GM18909 (cell line): Measurements from ENCODE around the gene EFNB1.
"Not testable (repeated sequence)": the region's sequence is repeated elsewhere in the genome, so short reads cannot be mapped to it uniquely, and the experiment has no call there.

Experiments used
- ATAC-seq: cut with Tn5 transposase; IDR thresholded peaks from one replicate; pipeline ENCODE4 v1.9.1; 2021; ENCODE audit warnings: mild to moderate bottlenecking; ENCODE audit not compliant: unreplicated experiment, poor library complexity

Gene EFNB1

DNA sequence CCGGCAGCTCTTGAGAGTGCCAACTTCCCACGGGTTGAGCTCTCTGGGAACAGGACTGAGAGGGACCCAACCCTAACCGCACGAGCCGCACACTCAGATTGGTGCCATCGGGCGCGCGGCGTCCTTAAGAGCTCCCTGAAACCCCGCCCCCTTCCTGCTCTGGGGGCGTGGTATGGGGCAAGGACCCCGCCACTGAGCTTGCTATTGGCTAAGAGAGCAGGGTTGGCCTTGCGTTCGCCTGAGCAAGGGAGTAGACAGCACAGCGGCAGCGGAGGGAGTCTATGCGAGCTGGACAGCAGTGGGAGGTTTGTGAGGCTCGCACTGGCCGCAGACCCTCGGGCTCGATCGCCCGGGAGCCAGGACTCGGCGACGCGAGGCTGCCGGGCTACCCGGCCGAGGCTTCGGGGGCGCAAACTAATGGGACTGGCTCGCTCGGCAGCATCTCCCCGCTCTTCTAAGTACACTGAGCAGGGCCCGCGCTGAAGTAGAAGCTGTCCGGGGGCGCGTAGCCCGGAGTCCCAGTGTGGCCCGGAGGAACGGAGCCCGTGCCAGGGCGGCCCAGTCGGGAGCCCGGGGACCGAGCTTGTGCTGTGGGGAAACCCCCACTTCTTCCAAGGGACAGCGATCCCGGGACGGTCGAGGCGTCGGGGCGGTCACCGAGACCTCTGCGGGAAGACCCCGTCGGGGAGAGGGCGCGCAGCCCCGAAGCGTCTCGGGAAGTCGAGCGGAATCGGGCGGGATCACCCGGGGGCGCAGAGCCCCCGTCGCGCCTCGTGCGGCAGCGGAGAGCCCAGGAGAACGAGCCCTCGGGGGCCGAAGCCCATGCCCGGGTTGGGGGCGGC, at the start of gene EFNB1:
Gene EFNB1 (plus strand): TSS at position 282 of the 842 bp plus-strand sequence. CDS start 756 bp downstream, outside the sequence.
- ATAC-seq, result peak; percentile 92

DNA sequence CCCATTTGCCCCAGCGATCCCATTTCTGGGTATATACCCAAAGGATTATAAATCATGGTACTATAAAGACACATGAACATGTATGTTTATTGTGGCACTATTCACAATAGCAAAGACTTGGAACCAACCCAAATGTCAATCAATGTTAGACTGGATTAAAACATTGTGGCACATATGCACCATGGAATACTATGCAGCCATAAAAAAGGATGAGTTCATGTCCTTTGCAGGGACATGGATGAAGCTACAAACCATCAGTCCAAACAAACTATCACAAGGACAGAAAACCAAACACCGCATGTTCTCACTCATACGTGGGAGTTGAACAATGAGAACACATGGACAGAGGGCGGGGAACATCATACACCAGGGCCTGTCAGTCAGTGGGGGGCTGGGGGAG, 47.5 kb upstream of the EFNB1 start:
- not testable (repeated sequence) for ATAC-seq

DNA sequence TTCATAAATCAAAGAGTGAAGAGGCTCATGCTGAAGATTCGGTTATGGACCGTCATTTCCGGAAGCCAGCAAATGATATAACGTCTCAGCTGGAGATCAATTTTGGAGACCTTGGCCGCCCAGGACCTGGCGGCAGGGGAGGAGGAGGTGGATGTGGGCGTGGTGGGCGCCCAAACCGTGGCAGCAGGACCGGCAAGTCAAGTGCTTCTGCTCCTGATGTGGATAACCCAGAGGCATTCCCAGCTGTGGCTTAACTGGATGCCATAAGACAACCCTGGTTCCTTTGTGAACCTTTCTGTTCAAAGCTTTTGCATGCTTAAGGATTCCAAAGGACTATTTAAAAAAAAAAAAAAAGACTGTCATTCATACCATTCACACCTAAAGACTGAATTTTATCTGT, 44.0 kb upstream of the EFNB1 start:
- ATAC-seq, result no peak

DNA sequence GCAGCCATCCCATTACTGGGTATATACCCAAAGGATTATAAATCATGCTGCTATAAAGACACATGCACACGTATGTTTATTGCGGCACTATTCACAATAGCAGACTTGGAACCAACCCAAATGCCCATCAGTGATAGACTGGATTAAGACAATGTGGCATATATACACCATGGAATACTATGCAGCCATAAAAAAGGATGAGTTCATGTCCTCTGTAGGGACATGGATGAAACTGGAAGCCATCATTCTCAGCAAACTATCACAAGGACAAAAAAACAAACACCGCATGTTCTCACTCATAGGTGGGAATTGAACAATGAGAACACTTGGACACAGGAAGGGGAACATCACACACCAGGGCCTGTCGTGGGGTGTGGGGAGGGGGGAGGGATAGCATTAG, 42.2 kb upstream of the EFNB1 start:
- ATAC-seq, result not testable (repeated sequence)

DNA sequence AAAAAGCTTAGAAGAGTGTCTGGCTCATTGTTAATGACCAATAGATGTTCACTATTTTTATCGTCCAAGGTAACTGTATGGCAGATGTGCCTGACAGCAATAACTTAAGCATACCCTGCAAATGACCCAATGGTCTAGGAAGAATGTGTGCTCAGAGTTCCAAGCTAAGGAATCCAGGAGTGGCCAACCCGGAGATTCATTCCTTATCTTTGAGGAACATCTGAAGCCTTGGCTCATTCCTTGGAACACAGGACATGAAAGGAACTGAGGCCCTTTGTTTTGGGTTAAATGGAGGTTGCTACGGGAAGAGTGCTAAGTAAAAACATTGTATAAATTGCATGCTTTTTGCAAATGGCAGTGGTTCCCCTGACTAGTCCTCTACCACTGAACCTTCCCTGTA, 38.9 kb upstream of the EFNB1 start:
- no peak for ATAC-seq

DNA sequence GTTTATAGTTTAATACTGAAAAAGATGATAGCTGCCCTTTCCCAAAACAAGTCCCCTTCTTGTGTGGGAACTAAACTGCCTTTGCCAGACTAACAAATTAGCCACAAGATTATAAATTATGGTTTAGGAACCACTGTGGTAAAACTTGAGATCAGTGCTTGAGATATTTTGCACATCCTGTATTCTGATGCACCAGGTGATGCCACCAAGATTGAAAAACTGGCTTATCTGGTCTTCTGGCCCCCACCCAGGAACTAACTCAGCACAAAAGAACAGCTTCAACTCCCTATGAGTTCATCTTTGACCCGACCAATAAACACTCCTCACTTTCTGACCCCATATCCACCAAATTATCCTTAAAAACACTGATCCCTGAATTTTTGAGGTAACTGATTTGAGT, 36.7 kb upstream of the EFNB1 start:
- ATAC-seq, result no peak

DNA sequence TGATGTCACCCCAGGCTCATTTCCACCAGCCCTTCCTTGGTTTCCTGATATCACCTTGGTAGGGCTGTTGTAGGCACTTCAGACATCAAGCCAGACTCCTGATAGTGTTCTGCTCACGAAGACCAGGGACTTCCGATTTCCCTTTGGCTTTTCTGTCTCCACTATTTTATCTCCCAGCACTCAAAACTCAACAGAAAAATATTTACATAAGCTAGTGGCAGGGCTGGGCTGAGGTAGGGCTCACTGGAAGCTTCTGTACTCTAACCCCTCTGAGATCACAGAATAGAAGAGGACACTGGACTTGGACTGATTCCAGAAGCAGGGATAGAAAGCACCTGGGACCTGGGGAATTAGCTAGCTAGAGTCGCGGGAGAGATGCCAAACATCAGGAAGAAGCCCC, 34.4 kb upstream of the EFNB1 start:
- no peak for ATAC-seq

DNA sequence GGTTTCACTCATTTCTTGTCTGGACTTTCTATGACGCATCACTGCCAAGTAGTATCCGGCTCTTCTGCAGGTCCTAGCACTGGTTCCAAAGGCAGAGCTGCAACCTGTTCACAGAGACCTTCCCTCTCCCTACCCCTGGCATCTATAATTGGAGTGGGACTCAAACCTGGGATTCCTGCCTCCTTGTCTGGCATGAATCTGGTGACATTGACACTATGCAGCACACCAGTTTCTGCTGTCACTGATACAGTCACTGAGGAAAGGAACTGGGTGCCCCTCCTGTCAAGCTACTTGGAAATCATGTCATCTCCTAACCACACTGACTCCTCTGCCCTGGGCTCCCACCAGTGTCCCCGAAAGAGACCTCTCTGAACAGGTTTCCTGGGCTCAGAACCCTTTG, 33.1 kb upstream of the EFNB1 start:
- no peak for ATAC-seq

DNA sequence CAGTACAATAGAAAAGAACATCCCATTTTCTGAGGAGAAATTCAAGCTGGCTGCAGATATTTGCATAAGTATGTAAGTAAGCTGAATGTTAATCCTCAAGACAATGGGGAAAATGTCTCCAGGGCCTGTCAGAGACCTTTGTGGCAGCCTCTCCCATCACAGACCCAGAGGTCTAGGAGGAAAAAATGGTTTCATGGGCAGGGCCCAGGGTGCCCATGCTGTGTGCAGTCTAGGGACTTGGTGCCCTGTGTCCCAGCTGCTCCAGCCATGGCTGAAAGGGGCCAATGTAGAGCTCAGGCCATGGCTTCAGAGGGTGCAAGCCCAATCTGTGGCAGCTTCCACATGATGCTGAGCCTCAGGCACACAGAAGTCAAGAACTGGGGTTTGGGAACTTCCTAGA, 30.4 kb upstream of the EFNB1 start:
- ATAC-seq, result not testable (repeated sequence)

DNA sequence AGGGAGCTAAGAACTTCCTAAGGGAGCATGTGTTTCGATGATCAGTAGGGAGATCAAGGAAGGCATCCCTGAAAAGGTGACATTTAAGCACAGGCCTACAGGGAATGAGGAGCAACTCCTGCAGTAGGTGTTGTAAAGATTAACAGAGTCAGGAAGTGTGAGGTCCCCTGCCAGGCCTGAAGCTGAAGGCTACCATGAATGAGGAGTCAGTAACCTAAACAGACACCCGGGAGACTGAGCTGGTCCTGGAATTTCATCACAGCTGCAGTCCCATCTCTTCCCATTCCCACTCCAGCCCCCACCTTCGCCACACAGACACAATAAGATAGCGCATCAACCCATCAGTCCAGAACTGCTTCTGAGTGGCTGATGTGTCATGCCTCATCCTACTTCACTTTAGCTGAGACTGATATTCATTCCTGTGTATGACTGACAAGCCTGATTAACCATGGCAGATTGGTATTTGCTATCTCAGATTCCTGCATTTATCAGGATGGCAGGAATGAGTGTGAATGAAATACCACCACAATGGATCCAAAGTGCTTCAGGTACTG, 27.0 kb upstream of the EFNB1 start:
- no peak for ATAC-seq

DNA sequence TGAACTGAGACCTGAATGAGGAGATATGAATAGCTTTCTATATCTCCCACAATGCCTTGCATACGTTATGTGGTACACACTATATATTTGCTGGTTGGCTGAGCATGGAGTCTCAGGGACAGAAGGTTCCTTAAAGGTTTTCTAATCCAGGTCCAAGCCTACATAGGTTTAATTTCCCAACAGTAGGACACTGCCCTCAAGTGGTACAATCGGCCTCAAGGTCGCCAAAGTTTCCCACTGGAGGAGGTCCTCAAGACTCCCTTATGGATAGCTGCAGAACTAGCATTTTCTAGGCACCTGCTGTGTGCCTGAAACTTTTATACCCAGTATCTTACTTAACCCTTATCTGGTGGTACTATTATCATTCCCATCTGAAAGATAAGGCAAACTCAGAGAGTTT, 21.0 kb upstream of the EFNB1 start:
- ATAC-seq, result no peak

DNA sequence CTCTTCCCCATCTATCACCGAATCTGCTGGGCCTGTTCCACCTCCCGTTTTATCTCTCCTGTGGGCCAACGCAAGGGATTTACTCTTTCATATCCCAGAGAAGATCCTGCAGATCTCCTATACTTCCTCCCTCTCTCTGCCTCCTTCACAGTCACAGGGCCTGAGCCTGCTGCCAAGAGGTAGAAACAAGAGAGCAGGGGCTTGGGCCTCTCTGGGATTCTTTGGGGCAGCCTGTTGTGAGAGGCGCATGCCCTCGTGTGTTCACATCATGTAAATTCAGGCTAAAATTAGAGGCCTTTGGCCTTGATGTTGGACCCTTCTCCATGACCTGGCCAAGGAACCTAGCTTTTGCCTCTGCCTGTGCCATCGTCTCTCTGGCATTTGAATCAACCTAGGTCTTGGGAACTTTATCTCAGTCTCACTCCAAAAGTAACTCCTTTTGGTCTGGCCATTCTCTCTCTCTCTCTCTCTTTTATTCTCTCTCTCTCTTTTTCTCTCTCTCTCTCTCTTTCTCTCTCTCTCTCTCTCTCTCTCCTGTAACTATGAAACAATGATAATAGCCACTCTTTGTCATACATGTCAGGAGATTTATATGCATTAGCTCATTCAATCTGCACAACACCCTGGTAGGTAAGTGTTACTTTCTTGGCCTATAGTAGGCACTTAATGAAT, 20.0 kb upstream of the EFNB1 start:
- no peak for ATAC-seq

DNA sequence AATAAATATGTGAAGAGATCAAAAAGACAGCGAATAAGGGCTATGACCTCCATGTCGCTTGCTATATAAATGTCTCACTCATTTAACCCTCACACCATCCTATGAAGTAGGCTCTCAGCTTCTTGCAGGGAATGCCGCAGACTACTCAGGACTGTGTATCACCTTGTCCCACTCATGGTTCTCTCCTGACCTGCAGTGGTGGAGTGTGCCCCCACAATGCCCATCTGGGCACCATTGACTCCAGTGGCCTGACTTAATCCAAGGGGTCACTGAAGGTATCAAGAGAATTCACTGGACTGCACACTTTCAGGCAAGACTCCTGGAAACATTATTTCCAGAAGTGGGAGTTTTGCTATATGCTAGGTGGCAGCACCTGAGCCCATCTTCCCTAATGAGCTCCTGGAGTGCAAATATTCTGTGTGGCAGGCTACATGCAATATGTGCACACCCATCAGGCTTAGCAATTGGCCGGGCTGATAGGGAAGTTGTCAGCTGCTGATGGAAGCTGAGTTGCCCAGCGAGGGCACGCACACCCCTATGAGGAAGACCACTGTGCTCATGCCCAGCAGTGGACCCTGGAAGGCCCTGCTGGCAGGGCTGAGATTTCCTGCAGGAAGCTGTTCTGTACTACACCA, 8.2 kb upstream of the EFNB1 start:
- no peak for ATAC-seq

DNA sequence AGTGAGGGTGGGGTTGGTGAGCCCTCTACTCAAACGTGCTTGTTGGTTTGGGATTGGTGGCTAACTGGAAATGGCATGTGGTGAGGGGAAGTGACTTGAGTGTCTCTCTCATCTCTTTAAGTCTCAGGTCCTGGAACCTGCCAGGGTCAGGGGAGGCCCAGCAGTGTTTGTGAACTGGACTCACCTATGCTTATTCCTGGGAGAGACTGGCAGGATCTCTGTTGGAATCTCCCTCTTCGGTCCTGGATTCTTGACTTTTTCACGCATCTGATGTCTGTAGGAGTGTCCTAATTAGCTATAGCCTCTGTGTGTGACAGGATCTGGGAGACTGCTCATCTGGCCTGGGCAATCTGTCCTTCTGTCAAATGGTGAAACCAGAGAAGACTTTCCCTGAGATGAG, 7.2 kb upstream of the EFNB1 start:
- ATAC-seq, result no peak

DNA sequence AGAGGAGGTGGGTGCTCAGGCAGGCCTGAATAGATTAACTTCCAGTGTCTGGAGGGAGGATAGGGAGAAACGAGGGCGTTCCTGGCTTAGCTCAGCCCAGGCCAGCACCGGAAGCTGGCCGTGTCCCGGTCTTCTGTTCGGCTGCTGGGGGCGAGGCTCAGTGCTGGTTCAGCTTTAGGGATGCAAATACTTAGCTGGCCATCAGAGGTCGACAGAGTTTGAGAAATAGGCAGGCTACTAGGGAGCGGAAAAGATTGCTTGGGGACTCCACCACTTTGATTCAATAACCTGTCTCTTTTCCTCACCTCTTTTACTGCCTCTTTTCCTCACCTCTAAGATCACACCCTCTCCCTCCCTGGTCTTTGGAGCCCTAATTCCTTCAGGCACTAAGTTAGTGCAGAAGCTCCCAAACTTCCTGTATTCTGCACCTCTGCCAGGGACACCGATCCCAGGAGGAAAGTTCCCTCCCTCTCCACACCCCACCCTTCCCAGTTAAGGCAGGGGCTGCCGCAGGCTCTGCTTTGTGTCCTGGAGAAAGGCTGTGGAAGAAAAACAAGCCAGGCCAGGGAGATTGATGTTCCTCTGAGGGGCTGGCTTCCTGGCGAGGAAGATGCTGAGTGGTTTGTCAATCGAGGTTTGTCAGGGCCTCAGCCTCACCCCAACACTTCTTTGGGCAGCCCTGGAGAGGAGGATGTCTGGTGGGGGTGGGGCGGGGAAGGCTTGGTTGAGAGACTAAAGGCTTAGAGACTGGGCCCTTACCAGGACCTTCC, 6.0 kb upstream of the EFNB1 start:
- peak; percentile 63 for ATAC-seq

DNA sequence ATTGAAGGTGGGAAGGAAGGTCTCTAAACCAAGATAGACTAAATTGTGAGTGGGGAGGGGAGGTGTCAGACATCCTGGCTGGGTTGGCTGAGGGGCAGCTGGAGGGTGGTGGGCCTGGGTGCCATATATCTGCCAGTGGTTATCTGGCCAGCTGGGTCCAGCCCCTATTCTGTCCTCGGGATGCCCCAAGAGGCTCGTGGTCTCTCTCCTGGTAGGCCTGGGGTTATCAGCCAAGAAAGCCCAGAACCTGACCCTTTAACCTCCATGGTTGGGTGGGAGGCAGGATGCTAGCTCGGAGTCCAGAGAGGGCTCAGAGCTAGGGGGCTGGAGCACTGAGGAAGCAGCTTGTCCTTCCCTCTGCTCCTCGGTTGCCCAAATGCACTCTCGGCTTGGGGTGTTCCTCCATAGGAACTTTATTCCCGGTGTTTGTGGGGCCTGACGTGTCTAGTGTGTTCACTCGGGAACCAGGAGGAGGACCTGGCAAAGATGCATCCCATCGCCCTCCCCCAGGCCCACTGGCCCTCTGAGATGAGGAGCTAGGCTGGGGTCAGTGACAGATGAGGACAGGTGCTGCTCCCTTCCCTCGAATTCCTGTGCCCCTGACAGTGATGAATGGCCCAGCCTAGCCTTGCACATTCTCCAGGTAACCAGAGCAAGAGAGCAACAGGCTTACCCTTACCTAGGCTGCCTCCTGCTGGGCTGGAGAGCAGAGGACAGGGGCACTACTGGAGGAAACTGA, 5.2 kb upstream of the EFNB1 start:
- no peak for ATAC-seq

DNA sequence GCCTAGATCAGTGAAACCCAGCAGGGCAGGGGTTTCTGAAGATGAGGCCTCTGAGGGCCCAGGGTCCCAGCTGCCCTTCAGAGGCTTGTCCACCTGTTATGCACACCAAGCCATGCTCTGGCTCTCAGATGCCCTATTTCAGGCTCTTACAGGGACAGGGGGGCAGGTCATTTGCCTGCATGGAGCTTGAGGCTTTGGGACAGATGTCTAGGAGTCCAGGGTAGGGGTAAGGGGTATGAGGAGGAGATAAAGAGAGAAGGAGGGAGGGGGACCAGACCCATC, 4.7 kb upstream of the EFNB1 start:
- ATAC-seq, result no peak

DNA sequence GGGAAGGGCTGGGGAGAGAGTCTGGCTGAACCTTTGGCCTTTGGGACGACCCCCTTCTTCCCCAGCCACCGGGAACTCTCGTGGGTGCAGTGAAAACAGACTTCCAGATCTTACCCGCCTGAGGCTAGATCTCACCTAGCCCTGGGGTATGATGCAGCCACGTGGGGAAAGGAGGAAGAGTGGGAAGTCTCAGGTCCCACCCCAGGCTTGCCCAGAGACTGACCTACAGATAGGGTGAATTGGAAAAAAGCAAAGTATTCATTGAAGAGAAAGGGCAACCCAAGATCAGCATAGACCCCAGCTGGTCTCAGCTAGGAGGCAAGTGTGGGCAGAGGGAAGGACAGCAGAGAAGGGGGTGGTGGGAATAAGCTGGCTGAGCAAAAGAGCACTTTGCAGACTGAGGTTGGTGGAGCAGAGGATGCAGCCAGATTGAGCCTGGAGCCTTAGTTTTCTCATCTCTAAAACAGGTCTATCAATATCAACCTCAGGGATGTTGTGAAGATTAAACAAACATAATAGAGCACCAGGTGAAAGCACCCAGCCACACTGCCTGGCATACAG, 4.2 kb upstream of the EFNB1 start:
- no peak for ATAC-seq

DNA sequence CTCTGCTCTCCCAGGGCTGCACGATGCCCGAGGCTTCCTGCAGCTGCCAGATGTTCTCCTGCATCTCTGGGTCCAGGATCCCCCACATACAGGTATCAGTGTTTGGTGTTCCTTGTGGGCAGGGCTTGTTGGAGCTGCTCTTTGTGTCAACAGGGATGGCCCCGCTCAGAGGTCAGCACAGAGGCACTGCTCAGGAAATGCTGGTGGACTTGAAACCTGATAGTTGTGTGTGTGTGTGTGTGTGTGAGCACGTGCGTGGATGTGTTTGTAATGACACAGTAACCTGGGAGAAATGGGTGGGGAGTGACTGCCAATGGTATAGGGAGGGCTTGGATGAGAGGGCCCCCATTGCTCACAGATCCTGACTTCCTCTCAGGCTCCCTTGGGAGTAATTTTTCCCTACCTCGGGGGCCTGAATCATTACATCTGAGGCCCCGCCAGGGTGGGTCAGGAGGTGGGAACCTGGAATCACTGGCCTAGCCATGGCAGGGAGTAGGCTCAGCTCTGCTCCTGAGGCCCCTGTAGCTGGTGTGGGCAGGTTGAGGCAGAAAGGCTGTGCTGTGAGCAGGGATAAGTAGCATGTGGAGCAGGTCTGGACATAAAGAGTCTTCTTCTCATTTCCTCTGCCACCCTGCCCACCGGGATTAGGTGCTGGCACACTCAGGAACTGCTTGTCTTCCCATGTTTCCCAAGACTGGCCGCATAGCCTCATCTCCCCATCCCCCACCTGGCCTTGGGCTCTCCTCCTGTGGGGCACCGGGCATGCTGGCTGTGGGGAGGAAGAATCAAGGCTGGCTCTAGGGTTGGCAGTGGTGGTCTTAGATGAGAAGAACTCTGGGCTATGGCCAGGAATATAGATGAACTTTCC, 2.5 kb upstream of the EFNB1 start:
- ATAC-seq, result no peak
